Left renal pelvis (tissue), 4 donors: ENCODE results near the gene KRTAP10-5. TPM values are rescaled to one million over a fixed set of nuclear protein-coding genes. Genes with fewer than 3 reads are reported as not detected.
"Not testable (repeated sequence)": the region's sequence is repeated elsewhere in the genome, so short reads cannot be mapped to it uniquely, and the experiment has no call there.

Source experiments
- DNase-seq, 4 donors: peaks; one replicate each; pipeline ENCODE4 v3.0.0-alpha.2; 2013; ENCODE audit warnings: low read depth in 4 of 4, low spot score in 3 of 4
- polyA plus RNA-seq, 4 donors: library from polyadenylated mRNA; unstranded; fragments of 120-200 nt; gene quantifications; one replicate each; pipeline ENCODE4 v1.2.1, GENCODE V29; 2013; ENCODE audit not compliant: insufficient read length in 4 of 4

KRTAP10-5 gene
- polyA plus RNA-seq, 4 donors = not detected

- no peak for DNase-seq
Measured at GRCh38 chr21:44551340-44551961, 29.0 kb downstream of the KRTAP10-5 start, which contains the start of gene KRTAP10-2. TSS of gene KRTAP10-2 (minus strand) at chr21:44551505. CDS start at chr21:44551458, 47 bp downstream.

- no peak for DNase-seq
Measured at GRCh38 chr21:44550807-44551206, 29.6 kb downstream of the KRTAP10-5 start.

GRCh38 chr21:44550285-44550684 lies 30.1 kb downstream of the KRTAP10-5 start:
- DNase-seq = not testable (repeated sequence)

GRCh38 chr21:44549525-44550211 lies 30.7 kb downstream of the KRTAP10-5 start:
- no peak for DNase-seq

GRCh38 chr21:44548922-44549321 lies 31.5 kb downstream of the KRTAP10-5 start:
- DNase-seq = no peak

GRCh38 chr21:44548381-44548780 lies 32.0 kb downstream of the KRTAP10-5 start:
- DNase-seq = no peak

- DNase-seq = no peak
Measured at GRCh38 chr21:44547656-44548331, 32.6 kb downstream of the KRTAP10-5 start.

- DNase-seq = no peak
Measured at GRCh38 chr21:44544566-44544965, 35.8 kb downstream of the KRTAP10-5 start.

- no peak for DNase-seq
Measured at GRCh38 chr21:44542716-44543115, 37.7 kb downstream of the KRTAP10-5 start.

- DNase-seq = no peak
Measured at GRCh38 chr21:44540741-44541288, 39.6 kb downstream of the KRTAP10-5 start.

GRCh38 chr21:44539991-44540666 lies 40.3 kb downstream of the KRTAP10-5 start, which contains the start of gene KRTAP10-1:
TSS of gene KRTAP10-1 (minus strand) at chr21:44540195. CDS start at chr21:44540150, 45 bp downstream.
- no peak for DNase-seq

- no peak for DNase-seq
Measured at GRCh38 chr21:44539046-44539445, 41.4 kb downstream of the KRTAP10-5 start.

- DNase-seq = no peak
Measured at GRCh38 chr21:44537930-44538911, 42.2 kb downstream of the KRTAP10-5 start.

GRCh38 chr21:44535963-44536362 lies 44.4 kb downstream of the KRTAP10-5 start:
- no peak for DNase-seq

- no peak for DNase-seq
Measured at GRCh38 chr21:44534688-44535087, 45.7 kb downstream of the KRTAP10-5 start.

GRCh38 chr21:44533891-44534627 lies 46.3 kb downstream of the KRTAP10-5 start:
- DNase-seq = no peak

GRCh38 chr21:44533121-44533890 lies 47.1 kb downstream of the KRTAP10-5 start:
- no peak for DNase-seq

GRCh38 chr21:44532712-44533111 lies 47.7 kb downstream of the KRTAP10-5 start:
- DNase-seq = no peak
